Stimulated activated CD4-positive, alpha-beta T cell treated with anti-CD3 and anti-CD28 coated beads, Interleukin-15, amount 100 ng/mL, for 1 hour (primary cell): ENCODE data around the gene SMPD3.

ENCODE experiments used
- DNase-seq, 2 donors: peaks; one replicate each; pipeline ENCODE4 v3.0.0-alpha.2; 2020; ENCODE audit warnings: low read depth in 1 of 2, low spot score in 1 of 2

The SMPD3 gene

GRCh38 chr16:68357521-68357922 is 90.8 kb downstream of the SMPD3 start:
- DNase-seq, result no peak

GRCh38 chr16:68356919-68357286 is 91.4 kb downstream of the SMPD3 start:
- DNase-seq, result no peak

GRCh38 chr16:68356249-68356918 is 91.9 kb downstream of the SMPD3 start:
- peak; percentile 24 to 34 for DNase-seq

GRCh38 chr16:68355447-68356248 is 92.7 kb downstream of the SMPD3 start:
- no peak for DNase-seq

- no peak for DNase-seq
Measured at GRCh38 chr16:68354816-68355215, 93.5 kb downstream of the SMPD3 start.

- DNase-seq, result no peak
Measured at GRCh38 chr16:68353366-68353765, 94.9 kb downstream of the SMPD3 start.

- DNase-seq, result no peak
Measured at GRCh38 chr16:68351991-68352431, 96.3 kb downstream of the SMPD3 start.

- DNase-seq, result no peak
Measured at GRCh38 chr16:68351463-68351862, 96.8 kb downstream of the SMPD3 start.

- DNase-seq, result no peak
Measured at GRCh38 chr16:68350813-68351350, 97.4 kb downstream of the SMPD3 start.

GRCh38 chr16:68349838-68350410 is 98.4 kb downstream of the SMPD3 start:
- no peak for DNase-seq

- DNase-seq, result no peak
Measured at GRCh38 chr16:68348639-68349445, 99.5 kb downstream of the SMPD3 start.

- no peak for DNase-seq
Measured at GRCh38 chr16:68347605-68348004, 100.7 kb downstream of the SMPD3 start.

GRCh38 chr16:68346892-68347480 is 101.3 kb downstream of the SMPD3 start:
- DNase-seq, result no peak

GRCh38 chr16:68345958-68346635 is 102.2 kb downstream of the SMPD3 start:
- DNase-seq, result no peak

GRCh38 chr16:68345351-68345810 is 102.9 kb downstream of the SMPD3 start:
- DNase-seq, result no peak

GRCh38 chr16:68344252-68344651 is 104.1 kb downstream of the SMPD3 start:
- no peak for DNase-seq

- no peak for DNase-seq
Measured at GRCh38 chr16:68343137-68343536, 105.2 kb downstream of the SMPD3 start.

GRCh38 chr16:68342620-68343019 is 105.7 kb downstream of the SMPD3 start:
- DNase-seq, result no peak

GRCh38 chr16:68339214-68339613 is 109.1 kb downstream of the SMPD3 start:
- no peak for DNase-seq
